HEK293 (cell line): Measurements from ENCODE around the gene TRIM69.

Experiments used
- CTCF ChIA-PET: fragments of 350-600 bp; formaldehyde crosslinking; extraction: SDS; loops from one replicate; lab custom pipeline; 2021; ENCODE audit warnings: antibody characterized with exemption; lab: Yijun Ruan, JAX
- POLR2A ChIA-PET: fragments of 300-600 bp; formaldehyde crosslinking; extraction: SDS; loops from one replicate; lab custom pipeline; 2020; ENCODE audit warnings: antibody characterized with exemption, inconsistent platforms; lab: Yijun Ruan, JAX
- H3K27ac ChIP-seq: fragments of 200-500 bp; sonication (Bioruptor generic); 2 replicates; pipeline ENCODE4 v1.5.1; 2014; ENCODE audit warnings: low read depth, low read length, control low read depth, inconsistent platforms; ENCODE audit errors: extremely low read depth
- H3K36me3 ChIP-seq, 2 experiments: fragments of 200-500 bp in 1 of 2; sonication (Bioruptor generic) in 1 of 2; 1 replicate in 1 of 2; 2 replicates in 1 of 2; pipeline ENCODE4 v1.5.1; 2014 to 2017; ENCODE audit warnings: inconsistent platforms in 2 of 2, low read length in 2 of 2; ENCODE audit not compliant: control insufficient read depth in 2 of 2, insufficient read depth in 1 of 2
- H3K4me1 ChIP-seq: fragments of 200-500 bp; sonication (Bioruptor generic); 2 replicates; pipeline ENCODE4 v1.5.1; 2014; ENCODE audit warnings: mild to moderate bottlenecking, low read length, inconsistent platforms; ENCODE audit not compliant: control insufficient read depth, insufficient read depth
- H3K4me3 ChIP-seq: 2 replicates; pipeline ENCODE4 v1.5.1; 2011; ENCODE audit warnings: low read depth, mild to moderate bottlenecking, control low read depth, low read length, moderate library complexity
- H3K9me3 ChIP-seq: fragments of 200-500 bp; sonication (Bioruptor generic); 2 replicates; pipeline ENCODE4 v1.5.1; 2014; ENCODE audit warnings: low read depth, low read length, inconsistent platforms; ENCODE audit not compliant: control insufficient read depth, insufficient read depth
- PRDM10 ChIP-seq: fragments of 450-650 bp; formaldehyde crosslinking; IDR thresholded peaks from 2 replicates; pipeline ENCODE4 v1.5.1; 2016; ENCODE audit warnings: missing biosample characterization, missing genetic modification characterization
- SP7 ChIP-seq: fragments of 450-650 bp; formaldehyde crosslinking; IDR thresholded peaks from 2 replicates; pipeline ENCODE4 v1.5.1; 2016; ENCODE audit warnings: missing biosample characterization, missing genetic modification characterization
- ZBTB1 ChIP-seq: fragments of 450-650 bp; formaldehyde crosslinking; IDR thresholded peaks from 2 replicates; pipeline ENCODE4 v1.5.1; 2016; ENCODE audit warnings: missing biosample characterization, missing genetic modification characterization
- ZBTB17 ChIP-seq: fragments of 450-650 bp; formaldehyde crosslinking; IDR thresholded peaks from 2 replicates; pipeline ENCODE4 v1.5.1; 2016; ENCODE audit warnings: missing biosample characterization, missing genetic modification characterization
- ZBTB20 ChIP-seq: fragments of 450-650 bp; formaldehyde crosslinking; IDR thresholded peaks from 2 replicates; pipeline ENCODE4 v1.5.1; 2016; ENCODE audit warnings: missing biosample characterization, missing genetic modification characterization
- ZBTB44 ChIP-seq: fragments of 450-650 bp; IDR thresholded peaks from 2 replicates; pipeline ENCODE4 v1.5.1; 2018; ENCODE audit warnings: missing biosample characterization, mild to moderate bottlenecking, missing genetic modification characterization
- ZIC2 ChIP-seq: fragments of 450-650 bp; formaldehyde crosslinking; IDR thresholded peaks from 2 replicates; pipeline ENCODE4 v1.5.1; 2016; ENCODE audit warnings: missing biosample characterization, missing genetic modification characterization
- ZNF132 ChIP-seq: fragments of 450-650 bp; formaldehyde crosslinking; IDR thresholded peaks from 2 replicates; pipeline ENCODE4 v1.5.1; 2017; ENCODE audit warnings: missing biosample characterization, missing genetic modification characterization, borderline replicate concordance
- ZNF155 ChIP-seq: fragments of 450-650 bp; formaldehyde crosslinking; IDR thresholded peaks from 2 replicates; pipeline ENCODE4 v1.5.1; 2016; ENCODE audit warnings: missing biosample characterization, missing genetic modification characterization
- ZNF174 ChIP-seq: fragments of 450-650 bp; formaldehyde crosslinking; IDR thresholded peaks from 2 replicates; pipeline ENCODE4 v1.5.0; 2017; ENCODE audit warnings: missing biosample characterization, mild to moderate bottlenecking, missing genetic modification characterization
- ZNF292 ChIP-seq: fragments of 450-650 bp; formaldehyde crosslinking; IDR thresholded peaks from 2 replicates; pipeline ENCODE4 v1.5.1; 2016; ENCODE audit warnings: low read depth, missing biosample characterization, missing genetic modification characterization, borderline replicate concordance
- ZNF341 ChIP-seq: fragments of 450-650 bp; formaldehyde crosslinking; IDR thresholded peaks from 2 replicates; pipeline ENCODE4; 2016; ENCODE audit warnings: low read depth, missing biosample characterization, missing genetic modification characterization
- ZNF366 ChIP-seq: fragments of 450-650 bp; formaldehyde crosslinking; conservative IDR thresholded peaks from 2 replicates; pipeline ENCODE4 v1.5.1; 2016; ENCODE audit warnings: missing biosample characterization, missing genetic modification characterization
- ZNF518A ChIP-seq: fragments of 450-650 bp; formaldehyde crosslinking; conservative IDR thresholded peaks from 2 replicates; pipeline ENCODE4 v1.5.1; 2016; ENCODE audit warnings: low read depth, missing biosample characterization, missing genetic modification characterization
- ZNF600 ChIP-seq: fragments of 450-650 bp; formaldehyde crosslinking; IDR thresholded peaks from 2 replicates; pipeline ENCODE4 v1.5.1; 2016; ENCODE audit warnings: missing biosample characterization, missing genetic modification characterization
- ZNF626 ChIP-seq: fragments of 450-650 bp; sonication (Bioruptor Pico); formaldehyde crosslinking; IDR thresholded peaks from 2 replicates; pipeline ENCODE4 v1.5.1; 2018; ENCODE audit warnings: missing biosample characterization, missing genetic modification characterization, inconsistent platforms
- ZNF629 ChIP-seq: fragments of 450-650 bp; formaldehyde crosslinking; IDR thresholded peaks from 2 replicates; pipeline ENCODE4 v1.5.1; 2017; ENCODE audit warnings: missing biosample characterization, missing genetic modification characterization
- ZNF660 ChIP-seq: fragments of 450-650 bp; IDR thresholded peaks from 2 replicates; pipeline ENCODE4 v1.5.1; 2018; ENCODE audit warnings: missing biosample characterization, mild to moderate bottlenecking, missing genetic modification characterization
- ZNF76 ChIP-seq: fragments of 450-650 bp; formaldehyde crosslinking; IDR thresholded peaks from 2 replicates; pipeline ENCODE4; 2016; ENCODE audit warnings: low read depth, missing biosample characterization, missing genetic modification characterization, borderline replicate concordance
- ZSCAN18 ChIP-seq: fragments of 450-650 bp; formaldehyde crosslinking; IDR thresholded peaks from 2 replicates; pipeline ENCODE4 v1.5.1; 2016; ENCODE audit warnings: missing biosample characterization, missing genetic modification characterization
- TF ChIP-seq, protein P1 (sequence below): fragments of 450-650 bp; formaldehyde crosslinking; IDR thresholded peaks from 2 replicates; pipeline ENCODE4 v1.5.1; 2017; ENCODE audit warnings: missing biosample characterization, missing genetic modification characterization

The TRIM69 gene

GRCh38 chr15:44726568-44727484, 9.5 kb upstream of the TRIM69 start:
- H3K9me3 ChIP-seq, result no peaks in the 10 kb centered on the region
- H3K4me3 ChIP-seq, result no peak overlapping the region
- ChIA-PET CTCF (interaction anchor here (0.6 to 1.4 kb wide), 4 partner anchors 11 to 149 kb away, joined by 3 to 4 read pairs (median 3); no protein-coding TSS in a partner anchor), POLR2A (interaction anchor here (1.0 to 2.0 kb wide), 3 partner anchors 12 to 63 kb away, joined by 3 to 22 read pairs (median 8); partner anchors contain the start of genes B2M, PATL2 and SPG11)
- peak overlapping the region; percentile 18; the same call in 1 of the 2 replicates for H3K27ac ChIP-seq
- H3K36me3 ChIP-seq, result peaks cover 0 to 7% of the 10 kb centered on the region in 2 experiments; a peak in 1 of 3 replicates
- peaks cover 7% of the 10 kb centered on the region; the same call in 1 of the 2 replicates for H3K4me1 ChIP-seq
- 0 out of 2 replicates have a peak, but pooled peaks have one; percentile 30 for TF ChIP-seq ZNF518A
- TF ChIP-seq ZNF76 (tag by site-specific recombination), result 0 out of 2 replicates have a peak, but pooled peaks have one; percentile 48
- peak; percentile 53 for TF ChIP-seq ZNF629 (tag by site-specific recombination)
- peak; percentile 49; the same call in 1 of the 2 replicates for TF ChIP-seq PRDM10 (tag by site-specific recombination)
- 0 out of 2 replicates have a peak, but pooled peaks have one; percentile 23 for TF ChIP-seq ZNF366
- TF ChIP-seq, protein P1, sequence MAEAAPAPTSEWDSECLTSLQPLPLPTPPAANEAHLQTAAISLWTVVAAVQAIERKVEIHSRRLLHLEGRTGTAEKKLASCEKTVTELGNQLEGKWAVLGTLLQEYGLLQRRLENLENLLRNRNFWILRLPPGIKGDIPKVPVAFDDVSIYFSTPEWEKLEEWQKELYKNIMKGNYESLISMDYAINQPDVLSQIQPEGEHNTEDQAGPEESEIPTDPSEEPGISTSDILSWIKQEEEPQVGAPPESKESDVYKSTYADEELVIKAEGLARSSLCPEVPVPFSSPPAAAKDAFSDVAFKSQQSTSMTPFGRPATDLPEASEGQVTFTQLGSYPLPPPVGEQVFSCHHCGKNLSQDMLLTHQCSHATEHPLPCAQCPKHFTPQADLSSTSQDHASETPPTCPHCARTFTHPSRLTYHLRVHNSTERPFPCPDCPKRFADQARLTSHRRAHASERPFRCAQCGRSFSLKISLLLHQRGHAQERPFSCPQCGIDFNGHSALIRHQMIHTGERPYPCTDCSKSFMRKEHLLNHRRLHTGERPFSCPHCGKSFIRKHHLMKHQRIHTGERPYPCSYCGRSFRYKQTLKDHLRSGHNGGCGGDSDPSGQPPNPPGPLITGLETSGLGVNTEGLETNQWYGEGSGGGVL (tag by site-specific recombination), result 0 out of 2 replicates have a peak, but pooled peaks have one; percentile 6
- TF ChIP-seq ZBTB1, result no peak
- no peak for TF ChIP-seq ZNF626
- peak; percentile 86 for TF ChIP-seq ZBTB17 (tag by site-specific recombination)
- peak; percentile 32; the same call in 1 of the 2 replicates for TF ChIP-seq ZNF341 (tag by site-specific recombination)
- TF ChIP-seq ZNF292 (tag by site-specific recombination), result no peak
- no peak for TF ChIP-seq ZNF132 (tag by site-specific recombination)
- TF ChIP-seq ZNF660 (tag by site-specific recombination), result peak; percentile 58; the same call in 1 of the 2 replicates
- peak; percentile 91 for TF ChIP-seq ZBTB44 (tag by site-specific recombination)
- peak; percentile 91 for TF ChIP-seq ZNF600
- peak; percentile 77; the same call in 1 of the 2 replicates for TF ChIP-seq SP7 (tag by site-specific recombination)
- TF ChIP-seq ZNF174 (tag by site-specific recombination), result no peak
- peak; percentile 51; the same call in 1 of the 2 replicates for TF ChIP-seq ZIC2 (tag by site-specific recombination)
- no peak for TF ChIP-seq ZNF155
- no peak for TF ChIP-seq ZSCAN18 (tag by site-specific recombination)
- peak; percentile 21; the same call in 1 of the 2 replicates for TF ChIP-seq ZBTB20 (tag by site-specific recombination)
